ENCODE measurements around the gene CAMTA1.

CAMTA1 gene

DNA sequence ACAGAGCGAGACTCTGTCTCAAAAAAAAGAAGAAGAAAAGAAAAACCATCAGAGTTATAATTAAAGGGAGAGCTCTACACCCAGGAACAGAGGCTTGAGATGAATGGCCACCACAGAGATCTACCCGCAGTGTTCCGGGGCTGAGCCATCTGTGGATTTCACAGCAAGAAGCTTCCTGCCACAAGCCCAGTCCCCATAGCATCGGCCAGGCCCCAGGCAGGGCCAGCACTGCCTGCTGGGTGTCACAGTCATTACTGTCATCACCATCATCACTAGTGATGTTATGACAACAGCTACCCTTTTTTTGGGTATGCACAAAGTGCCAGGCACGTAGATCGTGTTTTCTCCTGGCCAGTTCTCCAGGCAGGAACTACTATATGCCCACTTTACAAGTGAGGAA is 874.3 kb downstream of the CAMTA1 start:
- H3K27me3 ChIP-seq (ENCODE audit: insufficient read depth, poor library complexity, severe bottlenecking), result no peaks in the 10 kb centered on the region
- H3K9me3 ChIP-seq (ENCODE audit: severe bottlenecking), result no peaks in the 10 kb centered on the region
- TF ChIP-seq, protein P1, sequence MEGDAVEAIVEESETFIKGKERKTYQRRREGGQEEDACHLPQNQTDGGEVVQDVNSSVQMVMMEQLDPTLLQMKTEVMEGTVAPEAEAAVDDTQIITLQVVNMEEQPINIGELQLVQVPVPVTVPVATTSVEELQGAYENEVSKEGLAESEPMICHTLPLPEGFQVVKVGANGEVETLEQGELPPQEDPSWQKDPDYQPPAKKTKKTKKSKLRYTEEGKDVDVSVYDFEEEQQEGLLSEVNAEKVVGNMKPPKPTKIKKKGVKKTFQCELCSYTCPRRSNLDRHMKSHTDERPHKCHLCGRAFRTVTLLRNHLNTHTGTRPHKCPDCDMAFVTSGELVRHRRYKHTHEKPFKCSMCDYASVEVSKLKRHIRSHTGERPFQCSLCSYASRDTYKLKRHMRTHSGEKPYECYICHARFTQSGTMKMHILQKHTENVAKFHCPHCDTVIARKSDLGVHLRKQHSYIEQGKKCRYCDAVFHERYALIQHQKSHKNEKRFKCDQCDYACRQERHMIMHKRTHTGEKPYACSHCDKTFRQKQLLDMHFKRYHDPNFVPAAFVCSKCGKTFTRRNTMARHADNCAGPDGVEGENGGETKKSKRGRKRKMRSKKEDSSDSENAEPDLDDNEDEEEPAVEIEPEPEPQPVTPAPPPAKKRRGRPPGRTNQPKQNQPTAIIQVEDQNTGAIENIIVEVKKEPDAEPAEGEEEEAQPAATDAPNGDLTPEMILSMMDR (IDR thresholded peaks at IDR 0.05; ENCODE audit: poor library complexity, severe bottlenecking), result no peak
- H3K4me1 ChIP-seq (ENCODE audit: insufficient read depth, poor library complexity, severe bottlenecking), result no peaks in the 10 kb centered on the region
- no peaks in the 10 kb centered on the region for H3K36me3 ChIP-seq (ENCODE audit: low read depth)
- no peak for ATAC-seq (ENCODE audit: low read depth)
- no peak overlapping the region for H3K27ac ChIP-seq (ENCODE audit: poor library complexity, severe bottlenecking)
- no peak overlapping the region for H3K4me3 ChIP-seq (ENCODE audit: severe bottlenecking)
- DNase-seq (ENCODE audit: low spot score), result no peak

DNA sequence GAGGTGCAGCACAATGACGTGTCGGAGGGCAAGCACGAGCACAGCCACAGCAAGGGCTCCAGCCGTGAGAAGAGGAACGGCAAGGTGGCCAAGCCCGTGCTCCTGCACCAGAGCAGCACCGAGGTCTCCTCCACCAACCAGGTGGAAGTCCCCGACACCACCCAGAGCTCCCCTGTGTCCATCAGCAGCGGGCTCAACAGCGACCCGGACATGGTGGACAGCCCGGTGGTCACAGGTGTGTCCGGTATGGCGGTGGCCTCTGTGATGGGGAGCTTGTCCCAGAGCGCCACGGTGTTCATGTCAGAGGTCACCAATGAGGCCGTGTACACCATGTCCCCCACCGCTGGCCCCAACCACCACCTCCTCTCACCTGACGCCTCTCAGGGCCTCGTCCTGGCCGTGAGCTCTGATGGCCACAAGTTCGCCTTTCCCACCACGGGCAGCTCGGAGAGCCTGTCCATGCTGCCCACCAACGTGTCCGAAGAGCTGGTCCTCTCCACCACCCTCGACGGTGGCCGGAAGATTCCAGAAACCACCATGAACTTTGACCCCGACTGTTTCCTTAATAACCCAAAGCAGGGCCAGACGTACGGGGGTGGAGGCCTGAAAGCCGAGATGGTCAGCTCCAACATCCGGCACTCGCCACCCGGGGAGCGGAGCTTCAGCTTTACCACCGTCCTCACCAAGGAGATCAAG is 878.3 kb downstream of the CAMTA1 start:
- DNase-seq (ENCODE audit: low spot score) (no peak), ATAC-seq (ENCODE audit: low read depth) (no peak)
- Histone ChIP-seq H3K4me3 (ENCODE audit: severe bottlenecking) (no peak overlapping the region), H3K4me1 (ENCODE audit: insufficient read depth, poor library complexity, severe bottlenecking) (no peaks in the 10 kb centered on the region), H3K27ac (ENCODE audit: poor library complexity, severe bottlenecking) (no peak overlapping the region), H3K27me3 (ENCODE audit: insufficient read depth, poor library complexity, severe bottlenecking) (no peaks in the 10 kb centered on the region), H3K36me3 (ENCODE audit: low read depth) (no peaks in the 10 kb centered on the region), H3K9me3 (ENCODE audit: severe bottlenecking) (no peaks in the 10 kb centered on the region)
- TF ChIP-seq, protein P1 (IDR thresholded peaks at IDR 0.05; ENCODE audit: poor library complexity, severe bottlenecking), result no peak

DNA sequence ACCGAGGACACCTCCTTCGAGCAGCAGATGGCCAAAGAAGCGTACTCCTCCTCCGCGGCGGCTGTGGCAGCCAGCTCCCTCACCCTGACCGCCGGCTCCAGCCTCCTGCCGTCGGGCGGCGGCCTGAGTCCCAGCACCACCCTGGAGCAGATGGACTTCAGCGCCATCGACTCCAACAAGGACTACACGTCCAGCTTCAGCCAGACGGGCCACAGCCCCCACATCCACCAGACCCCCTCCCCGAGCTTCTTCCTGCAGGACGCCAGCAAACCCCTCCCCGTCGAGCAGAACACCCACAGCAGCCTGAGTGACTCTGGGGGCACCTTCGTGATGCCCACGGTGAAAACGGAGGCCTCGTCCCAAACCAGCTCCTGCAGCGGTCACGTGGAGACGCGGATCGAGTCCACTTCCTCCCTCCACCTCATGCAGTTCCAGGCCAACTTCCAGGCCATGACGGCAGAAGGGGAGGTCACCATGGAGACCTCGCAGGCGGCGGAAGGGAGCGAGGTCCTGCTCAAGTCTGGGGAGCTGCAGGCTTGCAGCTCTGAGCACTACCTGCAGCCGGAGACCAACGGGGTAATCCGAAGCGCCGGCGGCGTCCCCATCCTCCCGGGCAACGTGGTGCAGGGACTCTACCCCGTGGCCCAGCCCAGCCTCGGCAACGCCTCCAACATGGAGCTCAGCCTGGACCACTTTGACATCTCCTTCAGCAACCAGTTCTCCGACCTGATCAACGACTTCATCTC is 879.1 kb downstream of the CAMTA1 start:
- no peaks in the 10 kb centered on the region for H3K9me3 ChIP-seq (ENCODE audit: severe bottlenecking)
- TF ChIP-seq, protein P1 (IDR thresholded peaks at IDR 0.05; ENCODE audit: poor library complexity, severe bottlenecking), result no peak

DNA sequence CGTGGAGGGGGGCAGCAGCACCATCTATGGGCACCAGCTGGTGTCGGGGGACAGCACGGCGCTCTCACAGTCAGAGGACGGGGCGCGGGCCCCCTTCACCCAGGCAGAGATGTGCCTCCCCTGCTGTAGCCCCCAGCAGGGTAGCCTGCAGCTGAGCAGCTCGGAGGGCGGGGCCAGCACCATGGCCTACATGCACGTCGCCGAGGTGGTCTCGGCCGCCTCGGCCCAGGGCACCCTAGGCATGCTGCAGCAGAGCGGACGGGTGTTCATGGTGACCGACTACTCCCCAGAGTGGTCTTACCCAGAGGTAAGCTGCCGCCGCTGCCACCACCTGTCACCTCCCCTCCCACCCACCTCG is 879.6 kb downstream of the CAMTA1 start:
- ATAC-seq (ENCODE audit: low read depth) (no peak), DNase-seq (ENCODE audit: low spot score) (no peak)
- no peaks in the 10 kb centered on the region for H3K27me3 ChIP-seq (ENCODE audit: insufficient read depth, poor library complexity, severe bottlenecking)
- H3K27ac ChIP-seq (ENCODE audit: poor library complexity, severe bottlenecking), result no peak overlapping the region
- H3K4me3 ChIP-seq (ENCODE audit: severe bottlenecking), result no peak overlapping the region
- H3K9me3 ChIP-seq (ENCODE audit: severe bottlenecking), result no peaks in the 10 kb centered on the region
- H3K4me1 ChIP-seq (ENCODE audit: insufficient read depth, poor library complexity, severe bottlenecking), result no peaks in the 10 kb centered on the region
- no peaks in the 10 kb centered on the region for H3K36me3 ChIP-seq (ENCODE audit: low read depth)
- TF ChIP-seq, protein P1 (IDR thresholded peaks at IDR 0.05; ENCODE audit: poor library complexity, severe bottlenecking), result no peak

More for the DNA sequence above, 879.1 kb downstream of the CAMTA1 start:
- no peaks in the 10 kb centered on the region for H3K4me1 ChIP-seq (ENCODE audit: insufficient read depth, poor library complexity, severe bottlenecking)
- no peak for ATAC-seq (ENCODE audit: low read depth)
- no peaks in the 10 kb centered on the region for H3K36me3 ChIP-seq (ENCODE audit: low read depth)
- DNase-seq (ENCODE audit: low spot score), result no peak
- no peak overlapping the region for H3K4me3 ChIP-seq (ENCODE audit: severe bottlenecking)
- no peaks in the 10 kb centered on the region for H3K27me3 ChIP-seq (ENCODE audit: insufficient read depth, poor library complexity, severe bottlenecking)
- H3K27ac ChIP-seq (ENCODE audit: poor library complexity, severe bottlenecking), result no peak overlapping the region

DNA sequence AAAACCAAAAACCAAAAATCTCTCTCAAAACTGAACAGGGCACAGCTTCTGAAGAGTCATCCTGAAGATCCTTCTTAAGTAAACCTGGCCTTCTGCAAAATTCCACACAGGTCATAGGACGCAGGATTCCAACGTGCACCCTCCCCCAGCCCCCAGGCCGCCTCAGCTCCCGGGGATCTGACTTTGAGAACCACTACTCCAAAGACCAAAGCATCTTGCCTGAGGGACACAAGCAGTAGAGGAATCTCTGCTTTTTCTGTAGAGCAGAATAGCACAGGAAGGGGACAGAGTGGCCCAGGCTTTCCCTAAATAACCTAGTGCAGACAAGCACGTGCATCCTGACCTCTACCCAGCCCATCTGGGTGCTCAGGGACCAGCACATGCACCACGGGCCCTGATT is 881.0 kb downstream of the CAMTA1 start:
- H3K27me3 ChIP-seq (ENCODE audit: insufficient read depth, poor library complexity, severe bottlenecking), result no peaks in the 10 kb centered on the region
- DNase-seq (ENCODE audit: low spot score) (no peak), ATAC-seq (ENCODE audit: low read depth) (no peak)
- H3K4me3 ChIP-seq (ENCODE audit: severe bottlenecking), result no peak overlapping the region
- no peaks in the 10 kb centered on the region for H3K9me3 ChIP-seq (ENCODE audit: severe bottlenecking)
- H3K36me3 ChIP-seq (ENCODE audit: low read depth), result no peaks in the 10 kb centered on the region
- no peak overlapping the region for H3K27ac ChIP-seq (ENCODE audit: poor library complexity, severe bottlenecking)
- H3K4me1 ChIP-seq (ENCODE audit: insufficient read depth, poor library complexity, severe bottlenecking), result no peaks in the 10 kb centered on the region
- TF ChIP-seq, protein P1 (IDR thresholded peaks at IDR 0.05; ENCODE audit: poor library complexity, severe bottlenecking), result no peak

Data from RWPE2 (cell line).